GM21423 (cell line): ENCODE results near the gene CHN2.

Experiments
- ATAC-seq: cut with Tn5 transposase; IDR thresholded peaks from one replicate; pipeline ENCODE4 v1.9.1; 2021; ENCODE audit warnings: mild to moderate bottlenecking, moderate library complexity; ENCODE audit not compliant: unreplicated experiment

CHN2 gene

DNA sequence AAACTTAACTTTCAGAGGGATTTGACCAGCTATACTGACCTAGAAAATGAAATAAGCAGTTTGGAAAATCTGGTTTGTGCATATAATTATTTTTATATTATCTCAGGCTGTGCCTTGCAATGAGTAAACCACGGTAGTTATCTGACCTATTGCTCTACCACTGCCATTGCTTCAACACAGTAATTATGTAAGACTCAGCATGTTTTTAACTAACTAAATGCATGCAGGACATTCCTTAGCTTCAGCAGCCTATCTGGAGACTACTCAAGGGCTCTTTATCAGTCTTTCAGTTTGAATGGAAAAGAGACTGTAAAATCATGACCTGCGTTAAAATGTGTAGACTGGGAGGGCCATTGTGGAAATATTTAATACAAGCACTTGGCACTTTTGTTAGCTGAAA is 22.5 kb downstream of the CHN2 start:
- ATAC-seq: no peak

DNA sequence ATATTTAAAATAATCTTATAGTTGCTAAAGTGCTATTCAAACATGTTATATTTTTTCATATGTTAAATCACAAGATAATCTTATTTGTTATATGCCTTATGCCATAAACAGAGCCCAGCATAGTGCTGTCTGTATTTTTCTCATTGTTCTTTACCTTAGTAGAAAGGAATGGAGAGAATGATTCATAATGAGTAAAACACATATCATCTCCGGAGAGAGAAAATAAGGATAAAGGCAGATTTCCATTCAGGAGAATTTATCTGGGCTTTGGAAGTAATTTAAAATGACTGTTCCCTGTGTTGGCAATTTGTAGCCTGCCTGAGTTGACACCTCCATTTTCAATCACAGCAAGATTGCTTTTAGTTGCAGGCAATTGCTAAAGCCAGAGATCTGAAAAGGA is 30.2 kb downstream of the CHN2 start:
- ATAC-seq: no peak

DNA sequence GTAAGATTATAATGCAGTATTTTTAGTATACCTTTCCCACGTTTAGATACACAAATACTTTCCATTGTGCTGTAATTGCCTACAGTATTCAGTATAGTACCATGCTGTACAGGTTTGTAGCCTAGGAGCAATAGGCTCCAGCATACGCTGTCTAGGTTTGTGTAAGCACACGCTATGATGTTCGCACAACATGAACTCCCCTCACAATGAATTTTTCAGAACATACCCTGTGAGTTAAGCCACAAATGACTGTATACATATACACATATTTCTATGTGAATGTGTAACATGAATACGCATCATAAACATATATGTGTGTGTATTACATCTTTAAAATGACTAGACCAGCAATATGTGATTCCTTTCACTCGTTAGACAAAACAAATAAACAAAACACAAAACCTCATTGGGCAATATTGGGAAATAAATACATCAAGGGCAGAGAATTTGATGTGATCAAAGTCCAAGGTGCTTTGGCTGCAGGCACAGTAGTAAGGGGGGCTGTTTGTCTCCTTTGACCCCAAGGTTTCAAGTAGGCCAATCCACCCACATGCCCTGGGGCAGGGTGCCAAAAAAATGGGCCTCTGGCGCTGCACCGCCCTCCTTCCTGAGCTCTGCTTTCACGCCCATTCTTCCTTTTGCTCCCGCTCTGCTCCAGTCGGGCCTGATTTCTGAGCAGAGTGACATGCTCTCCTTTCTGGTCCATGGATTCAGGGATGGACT is 33.9 kb downstream of the CHN2 start:
- ATAC-seq: no peak

DNA sequence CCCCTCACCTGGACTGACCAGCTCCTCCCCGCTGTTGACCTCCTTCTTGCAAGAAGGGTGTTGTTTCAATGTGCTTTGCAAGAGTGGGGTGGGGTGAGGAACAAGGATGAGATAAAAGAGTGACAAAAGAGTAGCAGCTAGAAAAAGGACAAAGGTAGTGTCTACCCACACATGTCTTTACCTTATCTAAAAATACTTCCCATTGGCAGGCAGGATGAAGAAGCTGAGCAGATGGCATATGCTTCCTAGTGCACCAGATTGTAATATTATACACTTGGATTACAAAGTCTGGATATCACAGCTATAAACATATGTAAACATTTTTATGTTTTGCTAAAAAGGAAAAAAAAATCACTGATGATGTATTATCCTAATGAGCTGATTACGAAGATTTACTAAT is 34.5 kb downstream of the CHN2 start:
- ATAC-seq: no peak

DNA sequence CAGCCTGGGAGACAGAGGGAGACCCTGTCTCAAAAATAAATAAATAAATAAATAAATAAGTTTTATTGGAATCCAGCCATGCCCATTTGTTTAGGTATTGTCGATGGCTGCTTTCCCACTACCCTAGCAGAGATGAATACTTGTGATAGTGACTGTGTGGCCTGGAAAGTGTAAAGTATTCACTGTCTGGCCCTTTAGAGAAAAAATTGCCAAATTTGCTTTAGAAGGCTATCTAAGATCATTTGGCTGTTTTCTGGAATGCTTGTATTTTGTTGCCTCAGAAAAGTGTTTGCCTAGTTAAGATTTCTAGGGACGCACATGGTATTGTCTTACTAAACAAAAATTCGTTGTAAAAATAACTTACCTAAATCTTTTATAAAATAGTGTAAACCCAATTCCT is 35.4 kb downstream of the CHN2 start:
- ATAC-seq: no peak

DNA sequence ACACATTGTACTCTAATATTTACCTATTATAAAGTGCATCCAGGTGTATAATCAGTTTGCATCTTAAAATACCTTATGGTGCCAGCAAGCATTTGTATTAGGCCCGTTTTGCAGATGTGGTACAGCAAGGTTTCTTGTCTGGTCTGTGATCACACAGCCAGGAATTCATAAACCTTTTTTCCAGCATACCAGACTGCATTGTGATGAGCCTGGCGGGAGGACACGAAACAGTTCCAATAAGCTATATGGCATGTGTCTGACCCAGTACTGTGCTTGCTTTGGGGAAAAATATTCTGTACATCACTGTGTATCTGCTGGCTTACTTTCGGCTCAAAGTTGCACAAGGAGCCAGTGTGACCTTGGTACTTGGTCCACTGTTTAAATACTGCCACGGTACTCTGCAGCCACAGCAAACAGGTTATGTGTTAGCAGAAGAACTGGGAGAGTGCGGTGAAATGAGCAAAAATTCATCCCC is 36.3 kb downstream of the CHN2 start:
- no peak for ATAC-seq

DNA sequence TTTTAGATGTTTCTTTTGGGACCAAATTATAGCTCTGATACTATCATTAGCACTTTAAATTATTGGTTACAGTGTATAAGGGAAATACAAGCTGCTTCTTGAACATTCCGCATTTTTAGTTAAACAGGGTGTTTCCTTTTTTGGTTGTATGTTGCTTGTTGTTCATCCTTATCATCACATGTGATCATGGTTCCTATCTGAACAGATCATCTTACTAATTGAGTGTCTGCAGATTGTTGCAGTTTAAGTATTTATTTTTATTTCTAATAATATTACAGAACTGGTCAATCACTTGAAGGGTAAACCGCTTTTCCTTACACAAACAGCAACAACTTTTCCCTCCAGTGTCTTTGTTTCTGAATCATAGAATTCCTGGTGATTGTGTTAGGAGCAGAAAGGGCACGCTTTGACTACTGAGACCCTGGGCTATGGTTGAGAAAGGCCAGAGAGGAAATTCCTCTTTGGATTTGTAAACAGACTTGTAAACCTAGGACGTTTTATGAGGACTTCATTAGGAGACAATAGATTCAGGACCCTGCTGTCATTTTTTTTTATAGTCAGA is 37.2 kb downstream of the CHN2 start:
- no peak for ATAC-seq

DNA sequence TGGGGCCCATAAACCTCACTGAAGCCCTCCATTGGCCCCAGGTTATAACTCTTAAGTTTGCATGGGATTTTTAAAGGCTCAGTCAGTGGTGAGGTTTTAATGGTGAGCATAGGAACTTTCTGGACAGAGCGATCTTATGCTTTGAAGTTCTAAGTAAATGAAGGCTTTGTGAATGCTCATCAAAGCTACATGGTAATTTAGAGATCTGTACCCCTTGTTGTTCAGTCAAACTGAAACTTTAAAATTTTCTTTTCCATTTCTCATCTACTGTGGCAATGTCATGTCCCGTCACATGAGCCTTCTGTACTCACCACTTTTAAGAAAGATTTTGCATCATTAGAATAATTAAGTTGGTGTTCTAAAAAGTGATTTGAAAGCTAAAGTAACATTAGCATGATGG is 39.9 kb downstream of the CHN2 start:
- no peak for ATAC-seq

DNA sequence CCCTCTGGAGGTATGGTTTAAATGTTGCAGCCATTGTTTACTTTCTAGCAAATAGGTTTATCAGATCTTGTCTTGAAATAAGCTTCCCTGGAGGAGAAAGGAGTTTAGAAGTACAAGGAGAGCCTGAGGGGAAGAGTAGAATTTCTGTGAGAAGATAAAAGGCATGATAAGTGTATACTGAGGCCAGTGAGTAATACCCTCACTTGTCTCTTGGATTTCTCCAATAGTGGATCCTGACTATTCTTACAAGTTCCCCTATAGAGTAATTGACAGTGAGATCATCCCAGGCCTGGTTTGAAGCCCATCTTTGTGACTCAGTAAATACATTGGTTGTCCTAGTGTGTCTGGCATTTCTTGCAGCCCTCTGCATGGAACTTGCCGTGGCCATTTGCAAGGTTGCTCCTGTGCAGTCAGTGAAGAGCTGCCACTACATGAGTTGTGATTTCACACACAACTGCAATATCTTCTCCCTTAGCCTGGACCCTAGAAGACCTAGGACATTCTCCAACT is 41.6 kb downstream of the CHN2 start:
- no peak for ATAC-seq

DNA sequence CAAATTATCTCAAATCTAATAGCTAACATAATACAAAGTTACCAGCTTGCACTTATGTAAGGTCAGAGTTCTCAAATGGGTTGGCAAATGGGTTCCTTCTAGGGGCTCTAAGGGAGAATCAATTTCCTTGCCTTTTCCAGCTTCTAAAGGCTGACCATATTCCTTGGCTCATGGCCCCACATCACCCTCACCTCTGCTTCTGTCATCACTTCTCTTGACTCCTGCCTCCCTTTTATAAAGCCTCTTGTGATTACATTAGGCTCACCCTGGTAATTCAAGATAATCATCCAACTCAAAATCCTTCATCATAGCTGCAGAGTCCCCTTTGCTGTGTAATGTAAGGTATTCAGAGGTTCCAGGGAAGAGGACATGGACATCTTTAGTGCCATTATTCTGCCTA is 42.1 kb downstream of the CHN2 start:
- no peak for ATAC-seq

DNA sequence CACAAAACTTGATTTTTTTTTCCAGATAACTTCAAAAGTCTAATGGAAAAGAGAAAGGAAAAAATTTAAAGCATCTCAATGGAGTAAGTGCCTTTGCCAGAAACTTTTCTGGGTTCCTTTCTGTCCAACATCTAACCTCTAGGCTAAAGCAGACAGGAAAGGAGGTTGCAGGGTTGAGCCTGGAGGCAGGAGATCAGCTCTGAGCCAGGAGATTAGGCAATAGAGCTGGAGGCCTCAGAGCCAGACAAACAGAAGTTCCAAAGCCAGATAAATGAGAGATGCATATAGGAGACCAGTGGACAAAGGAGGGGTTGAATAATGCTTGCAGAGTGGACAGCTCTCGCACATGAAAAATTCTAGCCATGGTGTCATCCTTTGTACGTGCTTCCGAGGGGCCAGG is 42.9 kb downstream of the CHN2 start:
- no peak for ATAC-seq

DNA sequence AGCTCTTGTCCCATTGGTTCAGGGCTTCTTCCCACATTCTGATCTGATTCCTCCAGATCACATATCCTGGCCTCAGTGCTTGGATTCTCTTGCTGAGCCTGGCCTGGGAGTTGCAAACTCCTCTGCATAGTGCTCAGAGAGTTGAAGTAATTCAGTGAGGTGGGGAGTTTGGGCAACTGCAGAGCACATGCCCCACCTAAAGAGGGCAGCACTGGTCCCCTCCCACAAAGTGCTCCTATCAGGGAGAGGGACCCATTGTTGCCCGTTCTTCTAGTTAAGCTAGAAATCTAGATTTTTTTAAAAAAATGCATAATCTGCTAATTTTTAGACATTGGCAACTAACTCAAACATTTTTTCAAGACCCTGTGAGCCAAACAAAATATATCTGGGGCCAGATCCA is 45.1 kb downstream of the CHN2 start:
- ATAC-seq: no peak

DNA sequence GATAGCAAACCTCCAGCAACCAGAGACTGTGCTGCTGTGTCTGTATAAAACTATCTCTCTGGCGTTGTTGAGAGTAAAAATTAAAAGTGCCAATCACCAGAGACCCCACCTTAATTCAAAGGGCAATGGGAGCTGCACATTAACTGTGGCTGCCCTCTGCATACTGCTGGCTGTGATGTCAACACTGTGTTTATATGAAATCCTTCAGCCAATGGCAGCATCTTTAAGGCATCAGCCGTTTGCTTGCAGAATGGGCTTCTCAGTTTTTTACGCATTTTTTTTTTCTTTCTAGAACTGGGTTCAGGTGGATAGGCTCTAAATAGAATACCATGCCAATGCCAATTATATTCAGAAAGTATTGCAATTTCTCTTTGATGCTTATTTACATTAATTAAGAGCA is 47.7 kb downstream of the CHN2 start:
- no peak for ATAC-seq

DNA sequence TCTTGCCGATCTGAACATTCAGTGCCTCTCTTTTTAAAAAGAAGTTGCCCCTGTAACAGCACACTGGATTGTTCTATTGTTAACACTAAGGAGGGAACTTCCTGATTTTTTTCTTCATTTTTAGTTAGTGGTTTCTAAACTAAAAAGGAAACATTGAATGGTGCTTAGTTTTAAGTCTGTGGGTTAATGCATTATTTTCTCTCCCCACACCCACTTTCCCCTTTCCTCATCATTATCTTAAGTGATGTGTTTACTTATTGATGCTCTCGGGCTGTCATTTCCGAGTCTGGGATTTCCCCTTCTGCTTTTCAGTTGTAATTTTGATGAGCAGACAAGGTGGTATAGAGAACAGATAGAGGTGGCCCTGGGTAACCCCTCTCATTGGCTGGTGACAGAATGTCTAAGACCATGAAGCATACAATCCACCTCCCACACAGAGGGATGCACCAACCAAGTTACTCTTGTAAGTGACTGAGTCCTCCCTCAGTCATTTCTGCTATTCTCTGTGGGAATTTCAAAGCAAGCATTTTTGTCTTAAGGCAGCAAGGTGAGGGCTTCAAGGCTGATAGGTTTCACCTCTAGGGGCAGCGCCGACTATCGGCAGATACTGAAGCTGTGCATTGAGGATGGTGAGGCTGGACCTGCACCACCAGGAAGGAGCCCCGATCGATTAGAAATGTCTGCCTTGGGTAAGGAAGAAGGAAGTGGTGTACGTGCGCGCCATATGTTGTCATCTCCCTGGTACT is 49.5 kb downstream of the CHN2 start:
- ATAC-seq: no peak

DNA sequence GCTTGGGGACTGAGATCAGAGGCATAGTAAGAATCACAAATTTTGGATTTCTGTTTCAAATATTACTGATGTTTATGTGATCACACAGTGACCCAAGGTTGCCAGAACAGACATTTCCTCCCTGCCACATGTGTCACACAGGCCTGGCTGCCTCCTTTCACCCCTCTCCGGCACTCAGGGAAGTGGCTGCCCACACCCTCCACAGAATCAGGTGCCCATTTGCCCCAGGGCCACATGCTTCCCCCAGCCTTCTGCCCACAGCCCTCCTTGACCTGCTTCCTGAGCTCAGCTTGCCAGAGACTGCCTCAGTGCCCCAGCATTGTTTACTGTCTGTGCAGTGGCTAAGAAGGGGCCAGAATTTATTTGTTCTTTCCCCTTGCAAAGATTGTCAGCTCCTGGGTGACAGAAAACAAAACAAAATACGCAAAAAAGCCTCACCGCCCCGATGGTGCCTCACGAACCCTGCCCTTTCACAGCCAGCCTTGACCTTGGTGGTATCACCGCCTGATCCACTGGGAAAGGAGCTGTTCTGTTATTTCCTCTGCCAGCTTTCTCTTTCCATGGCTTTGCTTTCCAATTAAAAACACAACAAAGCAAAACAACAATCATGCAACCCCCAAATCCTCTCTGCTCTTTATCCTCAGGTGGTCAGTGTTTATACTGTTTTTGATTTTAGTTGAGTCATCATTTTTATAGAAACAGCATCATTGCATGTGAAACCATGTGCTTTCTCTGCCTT is 52.8 kb downstream of the CHN2 start:
- no peak for ATAC-seq

DNA sequence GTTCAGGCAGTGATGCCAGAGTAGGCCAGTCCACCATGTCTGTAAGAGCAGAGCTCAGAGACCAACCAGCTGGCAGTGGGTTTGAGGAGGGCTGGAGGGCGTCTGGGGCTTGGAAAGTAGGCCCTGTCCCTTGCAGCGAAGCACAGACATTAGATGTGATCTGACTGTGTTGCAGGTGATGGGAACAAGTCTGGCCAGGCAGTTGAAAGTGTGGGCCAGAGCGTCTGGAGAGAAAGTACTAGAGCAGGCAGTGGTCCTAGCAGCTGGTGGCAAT is 53.3 kb downstream of the CHN2 start:
- ATAC-seq: no peak

DNA sequence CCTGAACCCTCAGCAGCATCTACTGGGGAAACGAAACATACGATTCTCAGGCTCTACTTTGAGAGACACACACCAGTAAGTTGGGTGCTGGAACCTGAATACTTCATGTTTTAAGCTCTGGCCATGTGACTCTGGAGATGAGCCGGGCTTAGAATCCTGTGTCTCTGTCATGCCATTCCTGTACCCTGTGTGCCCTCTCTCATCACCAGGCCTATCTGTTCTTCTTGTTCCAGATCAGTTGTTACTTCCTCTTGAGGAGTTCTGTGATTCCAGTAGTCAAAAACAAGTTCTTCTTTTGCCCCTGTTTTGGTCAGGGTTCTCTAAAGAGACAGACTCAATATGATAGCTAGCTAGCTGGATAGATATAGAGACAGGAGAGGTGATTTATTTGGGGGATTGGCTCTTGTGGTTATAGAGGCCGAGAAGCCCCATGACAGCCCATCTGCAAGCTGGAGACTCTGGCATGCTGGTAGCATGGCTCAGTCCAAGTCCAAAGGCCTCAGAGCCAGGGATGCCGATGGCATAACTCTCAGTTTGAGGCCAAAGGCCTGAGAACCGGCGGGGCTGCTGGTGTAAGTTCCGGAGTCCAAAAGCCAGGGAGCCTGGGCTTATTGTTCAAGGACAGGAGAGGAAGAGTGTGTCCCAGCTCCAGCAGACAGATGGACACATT is 54.3 kb downstream of the CHN2 start:
- ATAC-seq: no peak

DNA sequence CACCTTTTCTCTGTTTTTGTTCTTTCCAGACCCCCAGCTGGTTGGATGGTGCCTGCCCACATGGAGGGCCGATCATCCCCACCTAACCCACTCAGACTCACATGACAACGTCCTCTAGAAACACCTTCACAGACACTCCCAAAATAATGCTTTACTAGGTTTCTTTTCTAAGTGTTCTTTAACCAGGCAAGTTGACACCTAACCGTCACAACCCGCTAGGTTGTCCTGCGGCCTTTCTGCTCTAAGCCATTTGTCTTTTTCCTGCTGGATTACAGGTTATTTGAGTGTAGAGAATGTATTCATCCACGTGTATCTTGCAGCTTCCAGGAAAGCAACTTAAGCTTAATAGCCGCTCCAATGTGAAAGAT is 54.8 kb downstream of the CHN2 start:
- ATAC-seq: no peak

DNA sequence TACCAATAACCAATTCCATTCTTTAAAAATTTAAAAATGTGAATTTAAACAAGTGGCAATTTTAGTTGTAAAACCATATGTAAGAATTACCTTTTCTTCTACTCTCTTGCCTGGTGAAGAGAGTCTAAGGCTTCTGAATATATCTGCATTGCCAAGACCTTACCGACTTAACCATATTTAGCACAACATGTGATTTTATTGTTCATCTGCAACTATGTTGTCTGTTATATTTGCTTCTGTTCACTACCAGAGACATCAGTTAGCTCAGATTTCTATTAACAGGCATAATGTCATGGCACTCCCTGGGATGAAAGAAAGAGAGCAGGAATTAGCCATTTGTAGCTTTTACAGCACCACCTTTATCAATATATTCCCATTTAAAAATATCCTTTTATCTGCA is 55.3 kb downstream of the CHN2 start:
- ATAC-seq: no peak

DNA sequence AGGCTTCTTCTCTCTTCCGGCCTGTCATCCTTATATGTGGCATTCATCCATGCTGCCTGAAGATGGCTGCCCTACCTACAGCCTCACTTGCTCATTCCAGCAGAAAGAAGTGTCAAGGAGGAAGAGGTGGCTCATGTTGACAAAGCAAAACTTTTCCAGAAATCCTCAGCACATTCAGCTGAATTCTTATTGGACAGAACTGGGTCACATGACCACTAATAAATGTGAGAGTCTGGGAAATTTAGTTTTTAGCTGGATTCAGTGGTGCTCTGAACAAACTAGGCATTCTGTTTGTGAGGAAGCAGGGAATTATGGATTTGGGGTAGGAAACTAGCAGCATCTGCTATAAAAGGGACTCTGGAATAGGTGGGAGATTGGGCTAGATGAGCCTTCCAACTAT is 58.6 kb downstream of the CHN2 start:
- no peak for ATAC-seq

DNA sequence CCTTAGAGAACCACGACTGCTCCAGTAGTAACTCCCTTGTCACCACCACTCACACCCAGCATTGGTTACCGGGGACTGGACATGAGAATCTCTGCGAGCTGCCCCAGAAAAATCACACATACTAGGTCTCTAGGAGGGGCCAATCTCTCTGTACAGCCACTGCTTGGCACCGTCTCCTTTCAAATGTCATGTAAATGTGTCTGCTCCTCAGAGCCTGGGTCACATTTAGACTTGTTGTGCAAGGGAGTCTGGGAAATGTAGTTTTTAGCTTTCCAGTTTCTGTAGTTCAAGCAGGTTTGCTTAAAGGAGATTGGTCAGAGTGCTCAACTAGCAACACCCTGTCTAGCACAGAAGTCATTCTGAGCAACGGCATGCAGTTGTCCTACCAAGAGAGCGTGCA is 60.0 kb downstream of the CHN2 start:
- no peak for ATAC-seq
